Body of pancreas (tissue), 4 donors: ENCODE measurements around the gene SCAMP1. TPM values are rescaled to one million over a fixed set of nuclear protein-coding genes. Genes with fewer than 3 reads are reported as not detected.

Experiments
- ATAC-seq: fragments of 150-250 bp; one replicate; pipeline ENCODE4 v1.9.1; 2016
- DNase-seq, 4 donors: peaks; one replicate each; pipeline ENCODE4 v3.0.0-alpha.2; 2019
- H3K27ac ChIP-seq, 4 donors: fragments of 200-600 bp; sonication (generic); 1 replicate in 3 of 4; 2 replicates in 1 of 4; pipeline versions ENCODE4 v1.5.1 to v1.6.1; 2016 to 2019; ENCODE audit warnings: mild to moderate bottlenecking in 1 of 4, mixed read lengths in 1 of 4, moderate library complexity in 1 of 4
- H3K27me3 ChIP-seq, 2 donors: fragments of 200-600 bp; sonication (generic); one replicate each; pipeline ENCODE4 v1.6.0; 2016; ENCODE audit warnings: mild to moderate bottlenecking in 1 of 2
- H3K36me3 ChIP-seq, 2 donors: fragments of 200-600 bp; sonication (generic); replicated peaks in 1 of 2; 2 replicates each; pipeline ENCODE4 v1.5.1; 2016; ENCODE audit warnings: low read depth in 2 of 2; ENCODE audit not compliant: insufficient read depth in 1 of 2
- H3K4me1 ChIP-seq: fragments of 200-600 bp; sonication (generic); one replicate; pipeline ENCODE4 v1.6.0; 2016
- H3K4me3 ChIP-seq, 2 donors: fragments of 200-600 bp; sonication (generic); 1 replicate in 1 of 2; 2 replicates in 1 of 2; pipeline ENCODE4 v1.5.1; 2016 to 2019
- H3K9me3 ChIP-seq, 3 donors: fragments of 200-600 bp; sonication (generic); 1 replicate in 2 of 3; 2 replicates in 1 of 3; pipeline ENCODE4 v1.5.1; 2016
- POLR2A ChIP-seq, 3 donors: fragments of 450-650 bp; IDR thresholded peaks; one replicate each; pipeline ENCODE4 v1.6.1; 2016; ENCODE audit warnings: antibody characterized with exemption in 3 of 3, mild to moderate bottlenecking in 2 of 3
- WGBS, 2 donors: methylation state at CpG; one replicate each; pipeline ENCODE4 v1.1.5; 2017; 5-methylcytosine and 5-hydroxymethylcytosine counted together
- intact Hi-C: fragments of 100-400 bp; cut with DNase I; formaldehyde crosslinking; loops from one replicate; pipeline ENCODE4 v1.15.1; 2023
- total RNA-seq, 2 donors: library from RNA; depleted of rRNA; stranded (reverse); fragments of >200 nt; gene quantifications; one replicate each; pipeline ENCODE4 v1.1.0, GENCODE V29; 2016
- TF ChIP-seq, protein P1 (sequence below), 7 experiments: fragments of 450-650 bp in 4 of 7; fragments of 200-600 bp in 3 of 7; sonication (generic) in 3 of 7; IDR thresholded peaks; one replicate each; pipeline ENCODE4 v1.5.1; 2016 to 2019; ENCODE audit warnings: antibody characterized with exemption in 7 of 7

SCAMP1 gene
- total RNA-seq, 2 donors from 2014 or later, result 10.2 to 15.8 TPM

DNA sequence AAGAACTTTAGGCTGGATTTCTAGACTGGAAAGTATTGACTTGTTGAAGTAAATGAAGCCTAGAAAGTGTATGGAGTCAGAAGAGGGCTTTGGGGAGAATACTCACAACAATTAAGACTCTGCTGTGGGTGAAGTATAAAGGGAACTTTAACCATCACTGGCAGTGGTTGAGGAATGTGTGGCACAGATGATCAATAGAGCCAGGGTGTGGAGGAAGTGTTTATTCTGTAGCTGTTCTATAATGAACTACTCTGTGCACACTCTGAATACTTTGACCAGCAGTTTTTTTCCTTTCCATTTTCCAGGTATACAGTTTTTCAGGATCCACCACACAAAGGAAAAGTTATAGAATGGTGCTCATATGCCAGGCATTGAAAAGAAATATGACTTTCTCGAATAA, 106.7 kb downstream of the SCAMP1 start:
- H3K4me3 ChIP-seq, result no peak overlapping the region
- no peaks in the 10 kb centered on the region for H3K9me3 ChIP-seq
- no peak overlapping the region for H3K27ac ChIP-seq
- intact Hi-C loops, result no loop called here
- no peaks in the 10 kb centered on the region for H3K27me3 ChIP-seq
- WGBS, 2 donors, result 90 to 94% methylated on average over 1 of the region's 1 CpG
- DNase-seq (no peak), ATAC-seq (no peak)
- H3K4me1 ChIP-seq, result no peaks in the 10 kb centered on the region
- TF ChIP-seq, protein P1, sequence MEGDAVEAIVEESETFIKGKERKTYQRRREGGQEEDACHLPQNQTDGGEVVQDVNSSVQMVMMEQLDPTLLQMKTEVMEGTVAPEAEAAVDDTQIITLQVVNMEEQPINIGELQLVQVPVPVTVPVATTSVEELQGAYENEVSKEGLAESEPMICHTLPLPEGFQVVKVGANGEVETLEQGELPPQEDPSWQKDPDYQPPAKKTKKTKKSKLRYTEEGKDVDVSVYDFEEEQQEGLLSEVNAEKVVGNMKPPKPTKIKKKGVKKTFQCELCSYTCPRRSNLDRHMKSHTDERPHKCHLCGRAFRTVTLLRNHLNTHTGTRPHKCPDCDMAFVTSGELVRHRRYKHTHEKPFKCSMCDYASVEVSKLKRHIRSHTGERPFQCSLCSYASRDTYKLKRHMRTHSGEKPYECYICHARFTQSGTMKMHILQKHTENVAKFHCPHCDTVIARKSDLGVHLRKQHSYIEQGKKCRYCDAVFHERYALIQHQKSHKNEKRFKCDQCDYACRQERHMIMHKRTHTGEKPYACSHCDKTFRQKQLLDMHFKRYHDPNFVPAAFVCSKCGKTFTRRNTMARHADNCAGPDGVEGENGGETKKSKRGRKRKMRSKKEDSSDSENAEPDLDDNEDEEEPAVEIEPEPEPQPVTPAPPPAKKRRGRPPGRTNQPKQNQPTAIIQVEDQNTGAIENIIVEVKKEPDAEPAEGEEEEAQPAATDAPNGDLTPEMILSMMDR (IDR thresholded peaks at IDR 0.05), result no peak
- TF ChIP-seq POLR2A (IDR thresholded peaks at IDR 0.05), result no peak
- peaks cover 0 to 3% of the 10 kb centered on the region in 2 donors for H3K36me3 ChIP-seq

GRCh38 chr5:78467752-78468357, 107.4 kb downstream of the SCAMP1 start:
- Histone ChIP-seq H3K4me1 (no peaks in the 10 kb centered on the region), H3K27ac (no peak overlapping the region), H3K9me3 (no peaks in the 10 kb centered on the region), H3K36me3 (peaks cover 0 to 3% of the 10 kb centered on the region in 2 donors), H3K4me3 (no peak overlapping the region), H3K27me3 (no peaks in the 10 kb centered on the region)
- ATAC-seq, result peak; percentile 52
- DNase-seq, result no peak
- TF ChIP-seq, protein P1 (IDR thresholded peaks at IDR 0.05), result peak; percentile 59 to 78 (median 72)
- TF ChIP-seq POLR2A (IDR thresholded peaks at IDR 0.05), result no peak
- intact Hi-C loops, result no loop called here
- whole genome bisulfite sequencing, 2 donors, result 16 to 18% methylated on average over 3 of the region's 3 CpGs

- no peak overlapping the region for H3K4me3 ChIP-seq
- H3K27ac ChIP-seq, result no peak overlapping the region
- no peaks in the 10 kb centered on the region for H3K27me3 ChIP-seq
- no peaks in the 10 kb centered on the region for H3K9me3 ChIP-seq
- TF ChIP-seq POLR2A (IDR thresholded peaks at IDR 0.05), result no peak
- TF ChIP-seq, protein P1 (IDR thresholded peaks at IDR 0.05), result no peak
- H3K4me1 ChIP-seq, result no peaks in the 10 kb centered on the region
- ATAC-seq (no peak), DNase-seq (no peak)
- intact Hi-C loops, result no loop called here
- H3K36me3 ChIP-seq, result no peaks in the 10 kb centered on the region
These were observed 111.5 kb downstream of the SCAMP1 start for GRCh38 chr5:78471896-78472295.

- no peak for DNase-seq
- no peak overlapping the region for H3K27ac ChIP-seq
- ATAC-seq, result no peak
- H3K27me3 ChIP-seq, result no peaks in the 10 kb centered on the region
- H3K4me3 ChIP-seq, result no peak overlapping the region
- H3K4me1 ChIP-seq, result no peaks in the 10 kb centered on the region
- intact Hi-C loops, result no loop called here
- H3K9me3 ChIP-seq, result no peaks in the 10 kb centered on the region
- TF ChIP-seq POLR2A (IDR thresholded peaks at IDR 0.05), result no peak
- TF ChIP-seq, protein P1 (IDR thresholded peaks at IDR 0.05), result no peak
- H3K36me3 ChIP-seq, result no peaks in the 10 kb centered on the region
These were observed 112.2 kb downstream of the SCAMP1 start for GRCh38 chr5:78472469-78473106.

DNA sequence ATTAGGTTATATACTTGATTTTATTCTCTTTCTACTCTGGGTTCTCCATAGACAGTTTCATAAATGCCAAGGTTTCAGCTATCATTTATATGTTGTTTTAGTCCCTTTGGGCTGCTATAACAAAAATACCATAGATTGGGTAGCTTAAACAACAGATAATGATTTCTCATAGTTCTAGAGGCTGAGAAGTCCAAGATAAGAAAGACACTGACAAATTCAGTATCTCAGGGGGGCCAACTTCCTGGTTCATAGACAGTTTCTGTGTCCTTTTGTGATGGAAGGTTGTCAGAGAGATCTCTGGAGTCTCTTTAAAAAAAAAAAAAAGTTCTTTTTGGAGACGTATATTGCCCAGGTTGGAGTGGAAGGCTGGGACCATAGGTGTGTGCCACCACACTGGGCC, 113.3 kb downstream of the SCAMP1 start:
- no peak overlapping the region for H3K4me3 ChIP-seq
- no peak for ATAC-seq
- H3K36me3 ChIP-seq, result no peaks in the 10 kb centered on the region
- H3K9me3 ChIP-seq, result no peaks in the 10 kb centered on the region
- H3K27me3 ChIP-seq, result no peaks in the 10 kb centered on the region
- TF ChIP-seq, protein P1 (IDR thresholded peaks at IDR 0.05), result no peak
- no peak for TF ChIP-seq POLR2A (IDR thresholded peaks at IDR 0.05)
- H3K4me1 ChIP-seq, result no peaks in the 10 kb centered on the region
- intact Hi-C loops, result no loop called here
- 88 to 100% methylated on average over 1 of the region's 1 CpG for WGBS, 2 donors
- no peak overlapping the region for H3K27ac ChIP-seq
- DNase-seq, result no peak
